Fibroblast of lung (primary cell): Measurements from ENCODE around the gene CNOT1. TPM values are rescaled to one million over a fixed set of nuclear protein-coding genes. Genes with fewer than 3 reads are reported as not detected.
A peak's percentile ranks its signal among the peaks of the same experiment; 100 is the strongest.

ENCODE experiments used
- DNase-seq, 2 donors: peaks; one replicate each; pipeline versions ENCODE4 v3.0.0 to v3.0.0-alpha.2; 2010; ENCODE audit warnings: low read depth in 2 of 2
- H2AFZ ChIP-seq: 2 replicates; pipeline ENCODE4 v1.5.1; 2012; ENCODE audit warnings: low read length, control low read depth, inconsistent platforms
- H3K27ac ChIP-seq: 2 replicates; pipeline ENCODE4 v1.5.1; 2011; ENCODE audit warnings: low read length, control low read depth; ENCODE audit not compliant: insufficient read depth
- H3K27me3 ChIP-seq: 2 replicates; pipeline ENCODE4 v1.5.1; 2011; ENCODE audit warnings: mild to moderate bottlenecking, low read length; ENCODE audit not compliant: control insufficient read depth, insufficient read depth
- H3K36me3 ChIP-seq: 2 replicates; pipeline ENCODE4 v1.5.1; 2011; ENCODE audit warnings: low read length; ENCODE audit not compliant: control insufficient read depth, insufficient read depth
- H3K4me1 ChIP-seq: 2 replicates; pipeline ENCODE4 v1.5.1; 2011; ENCODE audit warnings: low read length; ENCODE audit not compliant: control insufficient read depth, insufficient read depth; ENCODE audit errors: extremely low read depth
- H3K4me2 ChIP-seq: 2 replicates; pipeline ENCODE4 v1.5.1; 2011; ENCODE audit warnings: low read length, control low read depth; ENCODE audit not compliant: insufficient read depth; ENCODE audit errors: extremely low read depth
- H3K4me3 ChIP-seq, 4 experiments: fragments of 200-600 bp in 1 of 4; sonication (generic) in 1 of 4; replicated peaks in 1 of 4; 2 replicates each; pipeline ENCODE4 v1.5.1; 2011 to 2016; ENCODE audit warnings: low read length in 4 of 4, low read depth in 3 of 4, mild to moderate bottlenecking in 3 of 4, control low read depth in 2 of 4, inconsistent platforms in 1 of 4, mixed read lengths in 1 of 4; ENCODE audit not compliant: insufficient read depth in 1 of 4; ENCODE audit errors: control extremely low read depth in 1 of 4
- H3K79me2 ChIP-seq: 2 replicates; pipeline ENCODE4 v1.5.1; 2012; ENCODE audit warnings: mild to moderate bottlenecking, low read length, inconsistent platforms; ENCODE audit not compliant: control insufficient read depth, insufficient read depth
- H3K9ac ChIP-seq: 2 replicates; pipeline ENCODE4 v1.5.1; 2011; ENCODE audit warnings: mild to moderate bottlenecking, low read length, control low read depth; ENCODE audit not compliant: insufficient read depth
- H3K9me3 ChIP-seq: 2 replicates; pipeline ENCODE4 v1.5.1; 2012; ENCODE audit warnings: low read depth, low read length; ENCODE audit not compliant: control insufficient read depth, insufficient read depth
- H4K20me1 ChIP-seq: 2 replicates; pipeline ENCODE4 v1.5.1; 2011; ENCODE audit warnings: low read length; ENCODE audit not compliant: control insufficient read depth, insufficient read depth; ENCODE audit errors: extremely low read depth
- EZH2 ChIP-seq: IDR thresholded peaks from 2 replicates; pipeline ENCODE4 v1.5.1; 2012; ENCODE audit warnings: low read length, control low read depth, mild to moderate bottlenecking; ENCODE audit errors: missing control alignments
- polyA plus RNA-seq, 2 donors: library from polyadenylated mRNA; depleted of rRNA in 1 of 2; stranded (reverse) in 1 of 2; unstranded in 1 of 2; fragments of >200 nt; gene quantifications; 2 replicates each; pipeline ENCODE4 v1.2.1, GENCODE V29; 2011 to 2012; ENCODE audit warnings: missing spikeins in 1 of 2
- total RNA-seq: library from RNA; depleted of rRNA; stranded (reverse); fragments of >200 nt; gene quantifications from 2 replicates; pipeline ENCODE4 v1.2.1, GENCODE V29; 2014
- TF ChIP-seq, protein P1 (sequence below), 2 donors: IDR thresholded peaks in 1 of 2; conservative IDR thresholded peaks in 1 of 2; 1 replicate in 1 of 2; 2 replicates in 1 of 2; pipeline ENCODE4 v1.5.1; 2011 to 2012; ENCODE audit warnings: low read length in 2 of 2, control low read depth in 1 of 2, inconsistent platforms in 1 of 2, low read depth in 1 of 2, mild to moderate bottlenecking in 1 of 2

Gene CNOT1
- total and polyA plus RNA-seq, 2 donors (not counting 1 experiment from before 2014, with no cell fraction given): 59.0 to 162 TPM

GRCh38 chr16:58500430-58501241, 129.0 kb downstream of the CNOT1 start:
- H3K4me2 ChIP-seq: peak overlapping the region; percentile 80
- peak overlapping the region; percentile 16 for H3K9ac ChIP-seq
- no peaks in the 10 kb centered on the region for H3K9me3 ChIP-seq
- H3K4me3 ChIP-seq: peak overlapping the region; percentile 21 to 58 (median 44)
- TF ChIP-seq, protein P1, sequence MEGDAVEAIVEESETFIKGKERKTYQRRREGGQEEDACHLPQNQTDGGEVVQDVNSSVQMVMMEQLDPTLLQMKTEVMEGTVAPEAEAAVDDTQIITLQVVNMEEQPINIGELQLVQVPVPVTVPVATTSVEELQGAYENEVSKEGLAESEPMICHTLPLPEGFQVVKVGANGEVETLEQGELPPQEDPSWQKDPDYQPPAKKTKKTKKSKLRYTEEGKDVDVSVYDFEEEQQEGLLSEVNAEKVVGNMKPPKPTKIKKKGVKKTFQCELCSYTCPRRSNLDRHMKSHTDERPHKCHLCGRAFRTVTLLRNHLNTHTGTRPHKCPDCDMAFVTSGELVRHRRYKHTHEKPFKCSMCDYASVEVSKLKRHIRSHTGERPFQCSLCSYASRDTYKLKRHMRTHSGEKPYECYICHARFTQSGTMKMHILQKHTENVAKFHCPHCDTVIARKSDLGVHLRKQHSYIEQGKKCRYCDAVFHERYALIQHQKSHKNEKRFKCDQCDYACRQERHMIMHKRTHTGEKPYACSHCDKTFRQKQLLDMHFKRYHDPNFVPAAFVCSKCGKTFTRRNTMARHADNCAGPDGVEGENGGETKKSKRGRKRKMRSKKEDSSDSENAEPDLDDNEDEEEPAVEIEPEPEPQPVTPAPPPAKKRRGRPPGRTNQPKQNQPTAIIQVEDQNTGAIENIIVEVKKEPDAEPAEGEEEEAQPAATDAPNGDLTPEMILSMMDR (conservative IDR thresholded peaks at IDR 0.05 in 1 of 2, IDR thresholded peaks at IDR 0.05 in 1 of 2; ENCODE audit: low read depth in 1 of 2, low read length in 2 of 2): no peak
- TF ChIP-seq EZH2: no peak
- DNase-seq: no peak
- H3K36me3 ChIP-seq: no peaks in the 10 kb centered on the region
- no peak overlapping the region for H3K27ac ChIP-seq
- H3K4me1 ChIP-seq: peaks cover 2% of the 10 kb centered on the region
- no peaks in the 10 kb centered on the region for H3K79me2 ChIP-seq
- H4K20me1 ChIP-seq: no peaks in the 10 kb centered on the region
- H3K27me3 ChIP-seq: peaks cover 7% of the 10 kb centered on the region
- peak overlapping the region; percentile 11 for H2AFZ ChIP-seq

GRCh38 chr16:58499615-58500351, 129.8 kb downstream of the CNOT1 start, which contains the start of gene NDRG4:
NDRG4 (plus strand) TSS chr16:58500143; CDS start chr16:58500249, 106 bp downstream.
- H3K4me1 ChIP-seq: peaks cover 8% of the 10 kb centered on the region
- DNase-seq: peak; percentile 80 to 93
- no peaks in the 10 kb centered on the region for H4K20me1 ChIP-seq
- peak within 1 kb of the TSS; percentile 21 to 58 (median 44) for H3K4me3 ChIP-seq
- H3K9ac ChIP-seq: peak within 1 kb of the TSS; percentile 16
- H3K79me2 ChIP-seq: no peaks in the 10 kb centered on the region
- H3K36me3 ChIP-seq: no peaks in the 10 kb centered on the region
- H3K4me2 ChIP-seq: peak within 1 kb of the TSS; percentile 80
- TF ChIP-seq, protein P1 (conservative IDR thresholded peaks at IDR 0.05 in 1 of 2, IDR thresholded peaks at IDR 0.05 in 1 of 2; ENCODE audit: low read depth in 1 of 2, low read length in 2 of 2): no peak
- no peak for TF ChIP-seq EZH2
- peak within 1 kb of the TSS; percentile 30 for H2AFZ ChIP-seq
- no peak within 1 kb of the TSS for H3K27ac ChIP-seq
- no peaks in the 10 kb centered on the region for H3K9me3 ChIP-seq
- H3K27me3 ChIP-seq: peaks cover 7% of the 10 kb centered on the region

DNA sequence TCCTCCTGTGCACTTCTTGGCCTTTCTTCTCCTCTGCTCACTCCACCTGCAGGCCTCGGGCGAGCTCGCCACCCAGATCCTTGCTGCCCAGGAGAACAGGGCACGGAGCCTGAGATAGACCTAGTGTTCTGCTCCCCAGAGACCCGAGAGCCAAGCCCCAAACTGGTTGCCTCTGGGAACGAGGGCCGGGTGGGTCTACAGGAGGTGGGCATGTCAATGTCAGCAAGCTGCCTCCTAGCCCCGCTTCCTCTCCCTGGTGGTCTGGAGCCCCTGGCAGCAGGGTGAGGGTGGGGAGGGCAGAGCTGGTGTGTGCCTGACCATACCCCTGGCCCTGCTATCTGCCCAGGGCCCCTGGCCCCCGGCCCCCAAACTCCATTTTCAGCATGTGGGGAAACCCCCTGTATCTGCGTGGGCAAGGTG, 130.5 kb downstream of the CNOT1 start:
- H3K4me1 ChIP-seq: peaks cover 8% of the 10 kb centered on the region
- no peak overlapping the region for H3K9ac ChIP-seq
- H4K20me1 ChIP-seq: no peaks in the 10 kb centered on the region
- TF ChIP-seq EZH2: no peak
- TF ChIP-seq, protein P1 (conservative IDR thresholded peaks at IDR 0.05 in 1 of 2, IDR thresholded peaks at IDR 0.05 in 1 of 2; ENCODE audit: low read depth in 1 of 2, low read length in 2 of 2): no peak
- no peak overlapping the region for H2AFZ ChIP-seq
- H3K27me3 ChIP-seq: peaks cover 7% of the 10 kb centered on the region
- no peaks in the 10 kb centered on the region for H3K79me2 ChIP-seq
- no peaks in the 10 kb centered on the region for H3K9me3 ChIP-seq
- no peak overlapping the region for H3K27ac ChIP-seq
- no peaks in the 10 kb centered on the region for H3K36me3 ChIP-seq
- no peak for DNase-seq
- no peak overlapping the region for H3K4me3 ChIP-seq
- no peak overlapping the region for H3K4me2 ChIP-seq
